G401 (cell line): Measurements from ENCODE around the gene COL20A1. TPM values are rescaled to one million over a fixed set of nuclear protein-coding genes. Genes with fewer than 3 reads are reported as not detected.

Experiments used
- DNase-seq: peaks from one replicate; pipeline ENCODE4 v3.0.0-alpha.2; 2015; ENCODE audit warnings: low spot score
- in situ Hi-C: cut with HindIII; loops from 2 replicates; pipeline ENCODE4 v1.10.0; 2016; ENCODE audit warnings: low sequenced_read_pairs, mixed read lengths
- total RNA-seq: library from RNA; depleted of rRNA; stranded (reverse); fragments of >200 nt; shearing (Covaris generic); gene quantifications from 2 replicates; pipeline ENCODE4 v1.2.3, GENCODE V29; 2014

Gene COL20A1
- total RNA-seq, 1 experiment from 2014 or later, result not detected

GRCh38 chr20:63312690-63313348 lies 19.8 kb downstream of the COL20A1 start:
- in situ Hi-C loops, result no loop called here
- DNase-seq, result peak; percentile 16

GRCh38 chr20:63313349-63314014 lies 20.5 kb downstream of the COL20A1 start:
- DNase-seq, result no peak
- in situ Hi-C loops, result no loop called here

GRCh38 chr20:63314015-63314471 lies 21.1 kb downstream of the COL20A1 start:
- no peak for DNase-seq
- in situ Hi-C loops, result no loop called here

GRCh38 chr20:63314566-63315239 lies 21.7 kb downstream of the COL20A1 start:
- in situ Hi-C loops, result no loop called here
- DNase-seq, result no peak

- DNase-seq, result no peak
- in situ Hi-C loops, result no loop called here
Measured at GRCh38 chr20:63315240-63315689, 22.3 kb downstream of the COL20A1 start.

GRCh38 chr20:63315731-63316491 lies 22.9 kb downstream of the COL20A1 start:
- in situ Hi-C loops, result no loop called here
- no peak for DNase-seq

- in situ Hi-C loops, result no loop called here
- no peak for DNase-seq
Measured at GRCh38 chr20:63316502-63316921, 23.5 kb downstream of the COL20A1 start.

GRCh38 chr20:63317061-63317460 lies 24.1 kb downstream of the COL20A1 start:
- in situ Hi-C loops, result no loop called here
- DNase-seq, result no peak

GRCh38 chr20:63317601-63318291 lies 24.8 kb downstream of the COL20A1 start:
- in situ Hi-C loops, result no loop called here

GRCh38 chr20:63318391-63319163 lies 25.6 kb downstream of the COL20A1 start:
- in situ Hi-C loops, result no loop called here

More at GRCh38 chr20:63317601-63318291, 24.8 kb downstream of the COL20A1 start:
- DNase-seq, result no peak

GRCh38 chr20:63319164-63320040 lies 26.4 kb downstream of the COL20A1 start:
- in situ Hi-C loops, result no loop called here
- no peak for DNase-seq

More at GRCh38 chr20:63318391-63319163, 25.6 kb downstream of the COL20A1 start:
- no peak for DNase-seq

GRCh38 chr20:63320041-63320511 lies 27.1 kb downstream of the COL20A1 start:
- in situ Hi-C loops, result no loop called here

GRCh38 chr20:63320616-63321147 lies 27.7 kb downstream of the COL20A1 start:
- in situ Hi-C loops, result no loop called here
- DNase-seq, result no peak

More at GRCh38 chr20:63320041-63320511, 27.1 kb downstream of the COL20A1 start:
- DNase-seq, result no peak

GRCh38 chr20:63321148-63321831 lies 28.3 kb downstream of the COL20A1 start:
- DNase-seq, result no peak
- in situ Hi-C loops, result no loop called here

GRCh38 chr20:63322146-63322932 lies 29.4 kb downstream of the COL20A1 start:
- in situ Hi-C loops, result no loop called here
- DNase-seq, result no peak

- no peak for DNase-seq
- in situ Hi-C loops, result no loop called here
Measured at GRCh38 chr20:63322933-63323273, 29.9 kb downstream of the COL20A1 start.
